ENCODE measurements around the gene DOLPP1.

DOLPP1 gene

GRCh38 chr9:129068110-129068509, 12.8 kb upstream of the DOLPP1 start:
- no peak for DNase-seq

- DNase-seq: no peak
Measured at GRCh38 chr9:129068990-129069861, 11.7 kb upstream of the DOLPP1 start.

- DNase-seq: no peak
Measured at GRCh38 chr9:129069862-129070641, 10.9 kb upstream of the DOLPP1 start.

- no peak for DNase-seq
Measured at GRCh38 chr9:129070696-129071525, 10.0 kb upstream of the DOLPP1 start.

GRCh38 chr9:129071526-129072126, 9.3 kb upstream of the DOLPP1 start:
- no peak for DNase-seq

GRCh38 chr9:129072171-129072570, 8.7 kb upstream of the DOLPP1 start:
- no peak for DNase-seq

- no peak for DNase-seq
Measured at GRCh38 chr9:129073404-129073803, 7.5 kb upstream of the DOLPP1 start.

GRCh38 chr9:129074106-129074505, 6.8 kb upstream of the DOLPP1 start:
- DNase-seq: no peak

- DNase-seq: no peak
Measured at GRCh38 chr9:129075996-129076639, 4.8 kb upstream of the DOLPP1 start.

GRCh38 chr9:129076640-129077037, 4.3 kb upstream of the DOLPP1 start:
- DNase-seq: no peak

GRCh38 chr9:129077236-129077635, 3.7 kb upstream of the DOLPP1 start:
- no peak for DNase-seq

GRCh38 chr9:129078691-129079503, 2.0 kb upstream of the DOLPP1 start:
- no peak for DNase-seq

GRCh38 chr9:129079829-129080228, 1.1 kb upstream of the DOLPP1 start:
- no peak for DNase-seq

GRCh38 chr9:129080298-129080600, 662 bp upstream of the DOLPP1 start:
- DNase-seq: no peak

- DNase-seq: no peak
Measured at GRCh38 chr9:129081388-129081904, 535 bp downstream of the DOLPP1 start.

GRCh38 chr9:129084087-129084486, 3.2 kb downstream of the DOLPP1 start:
- DNase-seq: no peak

GRCh38 chr9:129089246-129089645, 8.3 kb downstream of the DOLPP1 start:
- no peak for DNase-seq

- no peak for DNase-seq
Measured at GRCh38 chr9:129093602-129094386, 12.9 kb downstream of the DOLPP1 start.

GRCh38 chr9:129094387-129095169, 13.7 kb downstream of the DOLPP1 start:
- DNase-seq: no peak

Data from cerebellar nuclear complex (tissue), 1 donor.